HG03521 (cell line): ENCODE measurements around the gene PDGFRB.

ENCODE experiments used
- ATAC-seq: cut with Tn5 transposase; IDR thresholded peaks from one replicate; pipeline ENCODE4 v1.9.1; 2021; ENCODE audit warnings: mild to moderate bottlenecking, moderate library complexity; ENCODE audit not compliant: unreplicated experiment

Gene PDGFRB

GRCh38 chr5:150070821-150071220 lies 84.8 kb downstream of the PDGFRB start:
- ATAC-seq = no peak

GRCh38 chr5:150069672-150070627 lies 85.7 kb downstream of the PDGFRB start:
- no peak for ATAC-seq

- ATAC-seq = no peak
These were observed 86.5 kb downstream of the PDGFRB start for GRCh38 chr5:150068961-150069645.

DNA sequence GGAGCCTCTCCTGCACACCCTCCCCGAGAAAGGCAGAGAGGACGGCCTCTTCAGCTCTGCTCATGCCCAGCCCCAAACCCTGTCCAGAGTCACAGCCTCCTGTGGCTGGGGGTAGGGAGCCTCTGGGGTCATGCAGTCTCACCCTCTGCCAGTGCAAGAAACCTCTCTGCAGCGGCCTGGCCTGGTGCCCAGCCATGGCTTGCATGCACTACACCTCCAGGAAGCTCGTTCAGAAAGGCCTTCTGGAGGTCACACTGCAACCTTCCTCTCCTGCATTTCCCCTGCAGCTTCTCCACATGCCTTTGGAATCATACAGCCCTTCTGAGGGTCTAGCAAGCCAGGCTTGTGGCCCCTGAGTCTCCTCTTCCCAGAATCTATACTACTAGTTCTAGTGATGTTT lies 87.2 kb downstream of the PDGFRB start:
- ATAC-seq = no peak

DNA sequence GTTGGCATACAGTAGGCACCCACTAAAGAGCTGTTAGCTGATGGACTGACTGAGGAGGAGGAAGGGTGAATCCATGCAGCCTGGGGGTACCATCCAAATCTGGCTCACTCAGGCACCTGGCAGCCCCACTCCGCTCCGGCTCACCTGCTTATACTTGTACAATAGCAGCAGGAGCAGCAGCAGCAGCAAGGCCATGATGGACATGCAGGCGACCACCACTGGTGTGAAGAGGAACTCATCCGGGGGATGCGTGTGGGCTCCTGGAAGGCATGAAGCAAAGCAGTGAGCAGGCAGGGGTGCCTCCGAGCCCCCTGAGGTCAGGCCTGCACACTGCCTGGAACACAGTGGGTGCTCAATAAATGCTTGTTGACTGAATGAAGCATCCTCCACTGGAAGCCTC lies 87.6 kb downstream of the PDGFRB start:
- no peak for ATAC-seq

DNA sequence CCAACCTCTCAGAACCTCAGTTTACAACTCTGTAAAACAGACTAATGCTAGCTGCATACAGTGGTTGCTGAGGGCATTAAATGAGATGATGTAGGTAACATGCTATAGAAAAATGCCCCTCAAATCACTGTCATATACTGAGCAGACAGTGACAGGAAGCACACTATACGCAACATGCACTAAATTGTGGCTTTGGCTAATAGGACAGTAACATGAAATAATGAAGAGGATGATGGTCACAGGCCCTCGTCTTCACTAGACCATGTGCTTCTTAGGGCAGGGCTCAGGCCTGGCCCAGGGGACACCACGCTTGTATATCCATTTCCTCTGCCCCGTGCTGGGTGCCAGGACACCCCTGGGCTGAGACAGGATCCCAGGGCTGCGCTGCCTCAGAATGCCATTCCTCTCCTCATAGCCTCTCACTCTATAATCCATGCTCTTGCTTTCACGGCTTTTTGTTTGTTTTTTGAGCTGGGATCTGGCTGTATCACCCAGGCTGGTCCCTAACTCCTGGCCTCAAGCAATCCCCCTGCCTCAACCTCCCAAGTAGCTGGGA lies 88.2 kb downstream of the PDGFRB start:
- ATAC-seq = no peak

DNA sequence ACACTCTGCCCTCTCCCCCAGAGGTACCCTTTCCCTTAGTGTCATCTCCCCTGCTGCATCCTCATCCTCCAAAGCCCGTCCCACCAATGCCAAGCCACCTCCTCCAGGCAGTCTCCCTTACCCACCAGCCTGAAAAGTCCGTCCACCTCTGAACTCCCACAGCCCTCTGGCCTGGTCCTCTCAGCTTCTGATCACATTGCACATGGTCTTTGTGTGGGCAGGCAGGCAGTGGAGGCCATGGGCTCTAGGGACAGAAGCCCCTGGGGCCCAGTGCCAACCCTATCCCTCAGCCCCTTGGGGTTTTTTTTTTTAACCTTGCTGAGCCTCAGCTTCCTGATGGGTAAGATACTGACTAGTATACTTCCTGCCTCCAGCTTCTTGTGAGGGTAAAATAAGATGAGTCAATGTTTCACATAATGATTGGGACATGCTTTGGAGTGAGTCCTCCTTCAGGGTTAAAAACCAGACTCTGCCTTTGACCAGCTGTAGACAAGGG lies 88.7 kb downstream of the PDGFRB start:
- no peak for ATAC-seq

DNA sequence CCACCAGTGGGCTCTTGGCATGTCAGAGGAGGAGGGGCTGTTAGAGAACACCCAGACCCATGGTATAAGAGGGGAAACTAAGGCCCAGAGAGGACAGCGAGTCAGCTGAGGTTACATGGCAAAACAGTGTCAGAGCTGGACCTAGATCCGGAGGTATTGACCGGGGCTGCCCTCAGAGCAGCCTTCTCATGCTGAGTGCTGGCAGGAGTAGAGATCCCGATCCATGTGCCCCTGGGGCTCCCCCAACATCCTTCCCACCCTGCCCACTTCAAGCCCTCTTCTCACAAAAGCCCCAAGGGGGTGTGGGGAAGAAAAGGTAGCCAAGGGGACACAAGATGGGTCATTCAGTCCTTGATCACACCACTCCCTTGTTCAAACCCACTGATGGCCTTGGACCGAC lies 89.2 kb downstream of the PDGFRB start:
- no peak for ATAC-seq

DNA sequence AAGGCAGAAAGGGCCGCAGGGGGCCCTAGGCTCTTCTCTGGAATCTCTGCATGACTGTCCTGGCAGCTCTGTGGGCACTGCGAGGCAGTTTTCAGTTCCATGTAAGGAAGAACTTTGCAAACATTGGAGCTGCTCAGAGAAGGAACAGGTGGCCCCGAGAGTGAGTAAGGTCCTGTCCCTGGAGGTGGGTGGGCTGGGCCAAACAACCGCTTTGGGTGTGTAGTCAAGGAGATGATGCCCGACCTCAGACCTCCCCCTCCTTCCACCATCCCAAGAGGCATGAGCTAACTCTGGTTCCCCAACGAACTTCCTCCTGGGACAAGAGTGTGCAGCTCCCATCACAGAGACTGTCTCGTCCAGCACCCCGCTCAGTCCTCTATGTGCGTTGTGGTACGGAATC lies 89.8 kb downstream of the PDGFRB start:
- no peak for ATAC-seq

GRCh38 chr5:150065346-150065745 lies 90.3 kb downstream of the PDGFRB start:
- ATAC-seq = no peak

GRCh38 chr5:150064681-150065220 lies 90.9 kb downstream of the PDGFRB start:
- ATAC-seq = no peak
